NK-92 treated with Interleukin-12 subunit alpha and Interleukin-12 subunit beta, amount 100 ng/mL, for 24 hours (cell line): Measurements from ENCODE around the gene ERRFI1.

Experiments used
- DNase-seq: peaks from one replicate; lab custom pipeline; 2025; lab: John Stamatoyannopoulos, UW

ERRFI1 gene

DNA sequence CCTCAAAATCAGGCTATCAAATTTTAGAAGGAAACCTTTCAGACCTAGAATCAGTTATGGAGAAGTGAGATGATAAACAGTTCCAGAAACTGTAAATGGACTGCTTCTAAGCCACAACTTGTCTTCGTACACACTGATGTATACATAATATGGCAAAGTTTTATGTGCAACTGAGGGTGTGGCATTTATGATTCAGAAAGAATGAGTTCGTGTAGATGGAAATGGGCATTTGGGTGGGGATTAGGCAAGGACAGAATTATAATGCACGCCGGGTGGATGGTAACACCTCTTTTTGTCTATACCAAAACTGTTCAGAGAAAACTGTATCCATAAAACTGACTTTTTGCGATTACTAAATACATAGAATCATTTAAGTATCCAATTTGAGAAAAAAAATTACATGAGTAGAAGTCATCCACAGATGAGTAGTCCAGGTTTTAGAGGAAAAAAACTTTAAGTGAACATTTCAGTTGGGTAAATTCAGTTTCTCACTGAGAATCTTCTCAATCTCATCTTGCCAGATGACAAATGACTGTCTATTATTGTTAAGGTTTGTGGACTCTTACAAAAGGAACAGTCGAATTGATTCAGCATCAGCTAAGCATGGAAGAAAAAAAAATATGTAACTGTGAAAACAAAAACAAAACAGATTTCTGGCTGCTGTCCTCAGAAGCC lies 22.5 kb downstream of the ERRFI1 start:
- no peak for DNase-seq

DNA sequence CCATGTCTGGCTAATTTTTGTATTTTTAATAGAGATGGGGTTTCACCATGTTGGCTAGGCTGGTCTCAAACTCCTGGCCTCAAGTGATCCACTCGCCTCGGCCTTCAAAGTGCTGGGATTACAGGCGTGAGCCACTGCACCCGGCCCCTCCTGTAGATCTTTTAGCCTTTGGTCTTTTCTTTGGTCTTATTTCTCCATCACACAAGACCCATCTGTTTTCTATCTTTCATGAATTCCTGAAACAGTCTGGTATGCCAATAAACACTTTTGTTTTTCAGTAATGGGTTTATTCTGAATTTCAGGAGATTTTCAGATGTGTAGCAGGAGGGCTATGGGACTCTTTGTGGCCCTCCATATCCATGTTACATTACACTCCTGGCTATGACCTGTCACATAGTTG lies 23.2 kb downstream of the ERRFI1 start:
- DNase-seq: no peak

DNA sequence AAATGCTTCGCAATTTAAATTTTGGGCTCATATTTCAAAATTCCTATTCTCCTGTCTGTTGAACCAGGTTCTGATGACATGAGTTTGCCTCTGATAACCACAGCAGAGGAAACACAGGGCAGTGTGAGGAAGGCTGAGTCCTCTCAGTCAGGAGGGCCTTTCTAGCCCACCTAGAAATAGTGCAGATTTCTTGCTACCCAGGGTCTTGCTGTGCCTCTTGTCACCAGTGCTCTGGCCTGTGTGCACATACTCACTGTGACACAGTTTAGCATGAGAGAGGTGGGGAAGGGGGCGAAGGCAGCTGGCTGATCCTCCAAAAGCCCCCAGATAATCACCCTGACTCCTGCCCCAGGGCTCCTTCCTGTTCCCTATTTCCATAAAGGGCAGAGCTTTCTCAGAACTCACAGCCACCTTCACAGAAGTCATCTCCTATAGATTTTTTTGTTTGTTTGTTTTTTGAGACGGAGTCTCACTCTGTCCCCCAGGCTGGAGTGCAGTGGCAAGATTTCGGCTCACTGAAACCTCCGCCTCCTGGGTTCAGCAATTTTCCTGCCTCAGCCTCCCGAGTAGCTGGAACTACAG lies 23.7 kb downstream of the ERRFI1 start:
- no peak for DNase-seq

DNA sequence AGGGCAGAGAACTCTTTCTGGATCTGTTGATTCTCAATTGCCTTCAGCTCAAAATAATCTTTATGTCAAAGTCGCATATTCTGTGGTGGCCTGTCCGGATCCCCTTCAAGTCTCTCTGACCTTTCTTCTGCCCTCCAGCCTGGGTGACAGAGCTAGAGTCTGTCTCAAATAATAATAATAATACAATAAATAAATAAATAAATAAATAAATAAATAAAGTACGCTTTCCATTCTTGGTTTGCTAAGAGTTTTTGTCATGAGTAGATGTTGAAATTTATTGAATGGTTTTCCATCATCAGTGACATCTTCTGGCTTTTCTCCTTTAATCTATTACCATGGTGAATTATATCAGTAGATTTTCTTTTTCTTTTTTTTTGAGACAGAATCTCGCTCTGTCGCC lies 30.7 kb downstream of the ERRFI1 start:
- DNase-seq: no peak

DNA sequence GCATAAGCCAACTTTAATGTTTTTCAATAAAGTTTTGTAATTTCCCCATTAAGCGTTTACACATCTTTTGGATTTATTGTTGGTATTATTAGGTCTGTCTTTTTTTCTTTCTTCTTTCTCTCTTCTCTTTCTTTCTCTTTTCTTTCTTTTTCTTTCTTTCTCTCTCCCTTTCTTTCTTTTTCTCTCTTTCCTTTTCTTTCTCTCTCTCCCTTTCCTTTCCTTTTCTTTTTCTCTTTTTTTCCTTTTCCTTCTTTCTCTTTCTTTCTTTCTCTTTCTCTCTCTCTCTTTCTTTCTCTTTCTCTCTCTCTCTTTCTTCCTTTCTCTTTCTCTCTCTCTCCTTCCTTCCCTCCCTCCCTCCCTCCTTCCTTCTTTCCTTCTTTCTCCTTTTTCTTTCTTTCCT lies 31.3 kb downstream of the ERRFI1 start:
- no peak for DNase-seq

DNA sequence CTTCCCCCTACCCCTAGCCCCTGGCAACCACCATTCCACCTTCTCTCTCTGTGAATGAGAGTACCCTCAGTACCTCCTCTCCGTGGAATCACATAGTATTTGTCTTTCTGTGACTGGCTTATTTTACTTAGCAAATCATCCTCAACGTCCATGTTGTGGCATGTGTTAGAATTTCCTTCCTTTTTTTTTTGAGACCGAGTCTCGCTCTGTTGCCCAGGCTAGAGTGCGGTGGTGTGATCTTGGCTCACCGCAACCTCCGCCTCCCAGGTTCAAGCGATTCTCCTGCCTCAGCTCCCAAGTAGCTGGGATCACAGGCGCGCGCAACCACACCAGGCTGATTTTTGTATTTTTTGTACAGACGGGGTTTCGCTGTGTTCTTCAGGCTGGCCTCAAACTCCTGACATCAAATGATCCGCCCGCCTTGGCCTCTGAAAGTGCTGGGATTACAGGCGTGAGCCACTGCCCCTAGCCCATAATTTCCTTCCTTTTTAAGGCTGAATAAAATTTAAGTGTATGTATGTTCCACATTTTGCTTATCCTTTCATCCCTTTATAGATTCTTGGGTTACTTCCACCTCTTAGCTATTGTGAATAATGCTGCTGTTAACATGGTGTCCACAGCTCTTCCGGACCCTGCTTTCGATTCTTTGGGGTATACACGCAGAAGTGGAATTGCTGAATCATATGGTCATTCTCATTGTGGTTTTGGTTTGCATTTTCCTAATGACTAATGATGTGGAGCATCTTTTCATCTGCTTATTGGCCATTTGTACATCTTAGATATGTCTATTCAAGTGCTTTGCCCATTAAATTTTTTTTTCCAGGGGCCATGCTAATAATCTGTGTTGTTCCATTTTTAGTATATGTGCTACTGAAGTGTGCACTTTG lies 32.3 kb downstream of the ERRFI1 start:
- DNase-seq: no peak

DNA sequence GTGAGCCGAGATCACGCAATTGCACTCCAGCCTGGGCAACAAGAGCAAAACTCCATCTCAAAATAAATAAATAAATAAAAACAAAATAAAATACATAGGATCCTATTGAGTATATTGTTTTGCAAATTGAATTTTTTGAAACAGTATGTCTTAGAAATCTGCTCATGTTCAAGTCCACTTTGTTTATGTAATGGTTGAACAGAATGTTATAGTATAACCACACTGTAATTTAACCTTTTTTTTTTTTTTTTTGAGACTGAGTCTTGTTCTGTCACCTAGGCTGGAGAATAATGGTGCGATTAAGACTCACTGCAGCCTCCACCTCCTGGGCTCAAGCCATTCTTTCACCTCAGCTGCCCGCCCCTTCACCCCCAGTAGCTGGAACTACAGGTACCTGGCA lies 33.2 kb downstream of the ERRFI1 start:
- no peak for DNase-seq

DNA sequence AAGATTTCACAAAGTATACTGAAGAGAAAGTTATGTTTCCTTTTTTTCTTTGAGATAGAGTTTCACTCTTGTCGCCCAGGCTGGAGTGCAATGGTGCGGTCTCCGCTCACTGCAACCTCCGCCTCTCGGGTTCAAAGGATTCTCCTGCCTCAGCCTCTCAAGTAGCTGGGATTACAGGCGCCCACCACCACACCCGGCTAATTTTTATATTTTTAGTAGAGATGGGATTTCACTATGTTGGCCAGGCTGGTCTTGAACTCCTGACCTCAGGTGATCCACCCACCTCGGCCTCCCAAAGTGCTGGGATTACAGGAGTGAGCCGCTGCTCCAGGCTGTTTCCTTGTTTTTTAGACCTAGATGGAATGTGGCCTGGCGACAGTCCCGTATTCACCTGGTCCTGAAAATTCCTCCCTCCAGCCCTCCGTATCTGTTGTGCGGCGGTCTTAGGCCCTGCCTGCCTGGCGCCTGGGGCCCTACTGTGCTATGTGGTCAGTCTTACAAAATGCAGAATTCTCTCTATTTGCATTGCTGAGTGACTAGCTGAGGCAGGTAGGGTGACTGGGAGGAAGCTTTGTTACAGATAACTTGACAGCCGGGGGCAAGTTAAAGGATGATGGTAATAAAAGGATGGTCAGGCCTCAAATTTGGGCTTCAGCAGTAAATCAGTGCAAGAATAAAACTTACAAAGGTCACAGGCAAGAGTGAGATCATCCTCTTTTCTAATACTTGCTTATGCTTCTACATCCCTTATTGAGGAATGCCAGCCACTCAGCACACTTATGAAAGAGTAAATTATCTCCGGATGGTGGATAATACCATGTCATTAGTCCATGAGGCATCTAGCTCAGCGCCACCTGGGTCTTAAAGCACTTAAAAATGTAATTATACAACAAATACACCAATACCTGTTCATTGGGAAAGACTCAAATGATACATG lies 34.3 kb downstream of the ERRFI1 start:
- DNase-seq: no peak

GRCh38 chr1:7989762-7990428 lies 36.2 kb downstream of the ERRFI1 start:
- no peak for DNase-seq

GRCh38 chr1:7988576-7988975 lies 37.5 kb downstream of the ERRFI1 start:
- DNase-seq: no peak

- DNase-seq: no peak
These were observed 38.6 kb downstream of the ERRFI1 start for GRCh38 chr1:7987528-7987927.

GRCh38 chr1:7985851-7986612 lies 40.1 kb downstream of the ERRFI1 start:
- no peak for DNase-seq

- no peak for DNase-seq
These were observed 41.3 kb downstream of the ERRFI1 start for GRCh38 chr1:7984811-7985210.

GRCh38 chr1:7983086-7983778 lies 42.9 kb downstream of the ERRFI1 start:
- no peak for DNase-seq

DNA sequence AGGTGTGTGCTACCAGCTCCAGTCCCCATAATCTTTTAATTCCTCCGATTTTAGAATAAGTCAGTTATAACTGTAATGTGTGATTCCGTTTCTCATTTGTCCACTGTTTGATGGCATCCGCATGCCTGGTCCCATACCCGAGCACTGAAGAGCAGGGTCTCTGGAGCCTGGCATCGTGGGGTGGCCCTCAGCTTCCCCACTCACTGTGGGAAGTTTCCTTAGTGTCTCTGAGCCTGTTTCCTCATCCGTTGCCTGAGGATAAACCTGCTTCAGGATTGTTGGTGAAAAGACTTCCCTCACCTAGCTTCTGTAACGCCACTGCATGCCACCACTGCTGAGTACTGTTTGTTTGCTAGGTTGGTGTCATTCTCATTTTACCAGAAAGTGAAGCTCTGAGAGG lies 45.1 kb downstream of the ERRFI1 start:
- no peak for DNase-seq

DNA sequence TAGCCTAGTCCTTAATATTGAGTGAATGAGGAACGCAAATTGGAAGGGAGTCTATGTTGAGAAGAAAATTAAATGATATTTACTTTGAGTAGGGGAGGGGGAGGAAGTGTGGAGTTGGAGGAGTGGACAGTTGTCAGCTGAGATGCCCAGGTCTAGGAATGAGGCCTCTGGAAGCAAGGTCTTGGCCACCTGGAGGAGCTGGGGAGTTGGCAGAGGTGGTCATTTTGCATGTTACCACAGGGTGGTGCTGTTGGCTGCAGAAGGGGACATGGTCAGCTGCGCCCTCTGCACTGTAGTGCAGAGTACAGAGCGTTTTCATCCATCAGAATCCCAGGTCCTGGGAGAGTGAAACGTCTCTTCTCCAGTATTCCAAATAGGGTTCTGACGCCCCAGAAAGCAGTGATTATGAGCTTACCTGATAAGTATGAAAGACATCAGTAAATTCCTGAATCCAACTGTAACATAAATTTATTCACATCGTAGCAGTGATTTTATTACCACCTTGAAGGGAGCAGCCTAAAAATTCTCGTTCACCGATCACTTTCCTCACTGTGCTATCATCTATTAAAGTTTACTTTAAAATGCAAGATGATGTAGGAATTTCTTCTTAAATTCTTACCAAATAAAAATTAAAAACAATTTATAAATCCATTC lies 50.8 kb downstream of the ERRFI1 start:
- DNase-seq: no peak

DNA sequence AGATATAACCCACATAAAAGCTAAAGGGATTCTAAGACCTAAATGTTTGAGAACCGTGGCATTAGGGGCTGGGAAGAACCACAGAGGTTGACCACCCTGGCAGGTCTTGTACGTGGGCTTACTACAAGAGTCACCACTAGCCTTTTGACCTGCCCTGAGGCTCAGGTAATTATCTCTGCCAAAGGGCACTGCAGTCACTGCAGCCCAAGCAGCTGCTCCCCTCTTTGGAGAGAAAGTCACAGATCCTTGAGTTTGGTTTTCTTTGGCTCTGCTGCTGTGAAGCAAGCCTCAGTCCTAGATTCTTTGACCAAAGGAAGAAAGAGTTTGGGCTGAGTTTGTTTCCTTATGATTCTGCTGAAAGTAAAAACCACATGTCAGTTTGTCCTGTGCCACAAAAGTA lies 53.0 kb downstream of the ERRFI1 start:
- DNase-seq: no peak

- DNase-seq: no peak
These were observed 53.8 kb downstream of the ERRFI1 start for GRCh38 chr1:7972285-7972684.

GRCh38 chr1:7971024-7971423 lies 55.1 kb downstream of the ERRFI1 start:
- DNase-seq: no peak

DNA sequence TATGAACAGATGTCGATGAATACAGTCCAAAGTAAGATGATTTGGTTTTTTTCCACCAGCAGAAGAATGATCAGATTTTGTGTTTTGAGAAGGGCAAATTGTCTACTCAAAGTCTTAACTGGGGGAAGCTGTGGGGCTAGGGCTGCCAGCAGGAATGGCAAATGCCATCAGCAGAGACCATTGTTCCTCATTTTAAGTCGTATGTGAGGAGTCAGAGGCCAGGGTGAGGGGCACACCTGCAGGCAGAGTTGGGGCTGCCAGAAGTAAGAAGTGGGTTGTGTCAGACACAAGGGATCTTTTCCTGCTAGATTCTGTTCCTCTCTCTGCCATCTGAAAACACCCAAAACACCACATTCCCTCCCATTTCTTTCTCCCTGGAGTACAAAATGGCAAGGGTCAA lies 55.9 kb downstream of the ERRFI1 start:
- no peak for DNase-seq
